Neural cell (in vitro differentiated cells): ENCODE data around the gene API5. TPM values are rescaled to one million over a fixed set of nuclear protein-coding genes. Genes with fewer than 3 reads are reported as not detected.

Source experiments
- H2AFZ ChIP-seq: fragments of 200-600, 300-800 bp; sonication (generic), shearing (Covaris generic); 2 replicates; pipeline ENCODE4 v1.6.0; 2014; ENCODE audit warnings: low read depth, mild to moderate bottlenecking, antibody characterized with exemption, low read length, moderate library complexity
- H3F3A ChIP-seq: fragments of 200-600 bp; shearing (Covaris generic); 2 replicates; pipeline ENCODE4 v1.6.1; 2016; ENCODE audit warnings: mild to moderate bottlenecking, moderate library complexity, mixed read lengths, antibody characterized with exemption, low read length; ENCODE audit not compliant: insufficient read depth, poor library complexity, severe bottlenecking
- H3K27ac ChIP-seq: fragments of 200-600, 300-800 bp; sonication (generic), shearing (Covaris generic); 2 replicates; pipeline ENCODE4 v1.5.1; 2014; ENCODE audit warnings: mild to moderate bottlenecking, low read length, moderate library complexity
- H3K27me3 ChIP-seq: fragments of 300-800, 200-600 bp; sonication (generic), shearing (Covaris generic); 2 replicates; pipeline ENCODE4 v1.6.0; 2014; ENCODE audit warnings: mild to moderate bottlenecking, low read depth, low read length, moderate library complexity; ENCODE audit not compliant: insufficient read depth
- H3K36me3 ChIP-seq: fragments of 300-800, 200-600 bp; sonication (generic), shearing (Covaris generic); 2 replicates; pipeline ENCODE4 v1.5.1; 2014; ENCODE audit warnings: mild to moderate bottlenecking, antibody characterized with exemption, low read length, moderate library complexity; ENCODE audit not compliant: insufficient read depth
- H3K4me2 ChIP-seq: fragments of 300-800, 200-600 bp; sonication (generic), shearing (Covaris generic); 2 replicates; pipeline ENCODE4 v1.6.0; 2014; ENCODE audit warnings: mild to moderate bottlenecking, low read length
- H3K4me3 ChIP-seq: fragments of 300-800, 200-600 bp; sonication (generic), shearing (Covaris generic); 2 replicates; pipeline ENCODE4 v1.5.1; 2014; ENCODE audit warnings: mild to moderate bottlenecking, low read length, moderate library complexity
- H3K79me2 ChIP-seq: fragments of 200-600 bp; shearing (Covaris generic); replicated peaks from 2 replicates; pipeline ENCODE4 v1.6.0; 2014; ENCODE audit warnings: mild to moderate bottlenecking, low read length, moderate library complexity; ENCODE audit not compliant: insufficient read depth
- H3K9ac ChIP-seq: fragments of 300-800, 200-600 bp; sonication (generic), shearing (Covaris generic); 2 replicates; pipeline ENCODE4 v1.6.1; 2016; ENCODE audit warnings: mild to moderate bottlenecking, low read length, mixed read lengths
- H3K9me2 ChIP-seq: fragments of 200-600 bp; shearing (Covaris generic); 2 replicates; pipeline ENCODE4 v1.6.1; 2016; ENCODE audit warnings: mild to moderate bottlenecking, low read length, mixed read lengths; ENCODE audit not compliant: insufficient read depth
- H3K9me3 ChIP-seq: fragments of 200-600, 300-800 bp; sonication (generic), shearing (Covaris generic); 2 replicates; pipeline ENCODE4 v1.6.1; 2016; ENCODE audit warnings: mild to moderate bottlenecking, mixed run types, low read length, moderate library complexity, mixed read lengths
- H4K20me1 ChIP-seq: fragments of 200-600 bp; shearing (Covaris generic); 2 replicates; pipeline ENCODE4 v1.6.1; 2016; ENCODE audit warnings: mild to moderate bottlenecking, mixed run types; ENCODE audit not compliant: insufficient read depth
- EP300 ChIP-seq: fragments of 450-650 bp; conservative IDR thresholded peaks from 2 replicates; pipeline ENCODE4 v1.6.1; 2014; ENCODE audit warnings: antibody characterized with exemption, mild to moderate bottlenecking, moderate library complexity; ENCODE audit not compliant: poor library complexity, severe bottlenecking
- EZH2 ChIP-seq: fragments of 200-600, 300-800 bp; shearing (Covaris generic), sonication (generic); IDR thresholded peaks from 2 replicates; pipeline ENCODE4 v1.6.1; 2014; ENCODE audit warnings: antibody characterized with exemption, low read length, borderline replicate concordance, mild to moderate bottlenecking; ENCODE audit not compliant: insufficient read depth, poor library complexity, severe bottlenecking
- MXI1 ChIP-seq: fragments of 450-650 bp; conservative IDR thresholded peaks from 2 replicates; pipeline ENCODE4 v1.6.1; 2014; ENCODE audit warnings: antibody characterized with exemption, mild to moderate bottlenecking; ENCODE audit not compliant: poor library complexity, severe bottlenecking
- POLR2AphosphoS5 ChIP-seq: IDR thresholded peaks from 2 replicates; pipeline ENCODE4 v1.6.1; 2012
- RAD21 ChIP-seq: fragments of 450-650 bp; conservative IDR thresholded peaks from 2 replicates; pipeline ENCODE4 v1.6.1; 2014; ENCODE audit warnings: antibody characterized with exemption, mild to moderate bottlenecking, moderate library complexity
- REST ChIP-seq: IDR thresholded peaks from 2 replicates; pipeline ENCODE4 v1.6.1; 2012; ENCODE audit warnings: borderline replicate concordance
- SMC3 ChIP-seq: fragments of 450-650 bp; conservative IDR thresholded peaks from 2 replicates; pipeline ENCODE4 v1.6.1; 2014; ENCODE audit warnings: antibody characterized with exemption, mild to moderate bottlenecking, moderate library complexity; ENCODE audit not compliant: poor library complexity
- TAF1 ChIP-seq: IDR thresholded peaks from 2 replicates; pipeline ENCODE4 v1.6.1; 2012; ENCODE audit warnings: low read depth
- polyA plus RNA-seq: library from polyadenylated mRNA; depleted of rRNA; stranded (reverse); fragments of >200 nt; gene quantifications from 2 replicates; pipeline ENCODE4 v1.2.3, GENCODE V29; 2014
- TF ChIP-seq, protein P1 (sequence below): fragments of 450-650 bp; IDR thresholded peaks from 2 replicates; pipeline ENCODE4 v1.5.1; 2014; ENCODE audit warnings: antibody characterized with exemption, mild to moderate bottlenecking, moderate library complexity; ENCODE audit not compliant: poor library complexity, severe bottlenecking

Gene API5
- polyA plus RNA-seq, 1 donor from 2014 or later: 86.0 TPM

- TF ChIP-seq EZH2 (no peak), REST (no peak), EP300 (no peak), RAD21 (no peak), POLR2AphosphoS5 (no peak), TAF1 (no peak), MXI1 (no peak), SMC3 (no peak)
- TF ChIP-seq, protein P1, sequence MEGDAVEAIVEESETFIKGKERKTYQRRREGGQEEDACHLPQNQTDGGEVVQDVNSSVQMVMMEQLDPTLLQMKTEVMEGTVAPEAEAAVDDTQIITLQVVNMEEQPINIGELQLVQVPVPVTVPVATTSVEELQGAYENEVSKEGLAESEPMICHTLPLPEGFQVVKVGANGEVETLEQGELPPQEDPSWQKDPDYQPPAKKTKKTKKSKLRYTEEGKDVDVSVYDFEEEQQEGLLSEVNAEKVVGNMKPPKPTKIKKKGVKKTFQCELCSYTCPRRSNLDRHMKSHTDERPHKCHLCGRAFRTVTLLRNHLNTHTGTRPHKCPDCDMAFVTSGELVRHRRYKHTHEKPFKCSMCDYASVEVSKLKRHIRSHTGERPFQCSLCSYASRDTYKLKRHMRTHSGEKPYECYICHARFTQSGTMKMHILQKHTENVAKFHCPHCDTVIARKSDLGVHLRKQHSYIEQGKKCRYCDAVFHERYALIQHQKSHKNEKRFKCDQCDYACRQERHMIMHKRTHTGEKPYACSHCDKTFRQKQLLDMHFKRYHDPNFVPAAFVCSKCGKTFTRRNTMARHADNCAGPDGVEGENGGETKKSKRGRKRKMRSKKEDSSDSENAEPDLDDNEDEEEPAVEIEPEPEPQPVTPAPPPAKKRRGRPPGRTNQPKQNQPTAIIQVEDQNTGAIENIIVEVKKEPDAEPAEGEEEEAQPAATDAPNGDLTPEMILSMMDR: no peak
- H3K27ac ChIP-seq: no peak overlapping the region
- H3F3A ChIP-seq: no peaks in the 10 kb centered on the region
- H3K4me2 ChIP-seq: no peak overlapping the region
- H3K27me3 ChIP-seq: no peaks in the 10 kb centered on the region
- H4K20me1 ChIP-seq: no peaks in the 10 kb centered on the region
- no peaks in the 10 kb centered on the region for H3K9me3 ChIP-seq
- no peak overlapping the region for H2AFZ ChIP-seq
- no peak overlapping the region for H3K4me3 ChIP-seq
- no peaks in the 10 kb centered on the region for H3K9me2 ChIP-seq
- no peaks in the 10 kb centered on the region for H3K79me2 ChIP-seq
- no peaks in the 10 kb centered on the region for H3K36me3 ChIP-seq
- H3K9ac ChIP-seq: no peak overlapping the region
Observed at GRCh38 chr11:43289368-43289767, 22.4 kb upstream of the API5 start.

- Histone ChIP-seq H3K27ac (no peak overlapping the region), H3K79me2 (no peaks in the 10 kb centered on the region), H3K9me2 (no peaks in the 10 kb centered on the region), H4K20me1 (no peaks in the 10 kb centered on the region), H3K27me3 (no peaks in the 10 kb centered on the region), H3F3A (no peaks in the 10 kb centered on the region), H3K4me3 (no peak overlapping the region), H3K9ac (no peak overlapping the region), H3K4me2 (no peak overlapping the region), H3K9me3 (no peaks in the 10 kb centered on the region), H3K36me3 (no peaks in the 10 kb centered on the region), H2AFZ (no peak overlapping the region)
- TF ChIP-seq MXI1 (no peak), EP300 (no peak), REST (no peak), SMC3 (no peak), POLR2AphosphoS5 (no peak), EZH2 (no peak), TAF1 (no peak), RAD21 (no peak)
- TF ChIP-seq, protein P1: no peak
Observed at GRCh38 chr11:43298397-43298796, 13.4 kb upstream of the API5 start.
